Mucosa of gallbladder (tissue), 1 donor: ENCODE results near the gene SLC27A3. TPM values are rescaled to one million over a fixed set of nuclear protein-coding genes. Genes with fewer than 3 reads are reported as not detected.

Experiments
- DNase-seq: peaks from one replicate; pipeline ENCODE4 v3.0.0-alpha.2; 2020; ENCODE audit warnings: low spot score
- total RNA-seq: library from RNA; stranded (reverse); gene quantifications from one replicate; pipeline ENCODE4 v1.2.1, GENCODE V29; 2021
- donor health status: DM: no; HTN: no; CAD: no.

SLC27A3 gene, protein sequence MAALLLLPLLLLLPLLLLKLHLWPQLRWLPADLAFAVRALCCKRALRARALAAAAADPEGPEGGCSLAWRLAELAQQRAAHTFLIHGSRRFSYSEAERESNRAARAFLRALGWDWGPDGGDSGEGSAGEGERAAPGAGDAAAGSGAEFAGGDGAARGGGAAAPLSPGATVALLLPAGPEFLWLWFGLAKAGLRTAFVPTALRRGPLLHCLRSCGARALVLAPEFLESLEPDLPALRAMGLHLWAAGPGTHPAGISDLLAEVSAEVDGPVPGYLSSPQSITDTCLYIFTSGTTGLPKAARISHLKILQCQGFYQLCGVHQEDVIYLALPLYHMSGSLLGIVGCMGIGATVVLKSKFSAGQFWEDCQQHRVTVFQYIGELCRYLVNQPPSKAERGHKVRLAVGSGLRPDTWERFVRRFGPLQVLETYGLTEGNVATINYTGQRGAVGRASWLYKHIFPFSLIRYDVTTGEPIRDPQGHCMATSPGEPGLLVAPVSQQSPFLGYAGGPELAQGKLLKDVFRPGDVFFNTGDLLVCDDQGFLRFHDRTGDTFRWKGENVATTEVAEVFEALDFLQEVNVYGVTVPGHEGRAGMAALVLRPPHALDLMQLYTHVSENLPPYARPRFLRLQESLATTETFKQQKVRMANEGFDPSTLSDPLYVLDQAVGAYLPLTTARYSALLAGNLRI
- 22.1 TPM for total RNA-seq

DNA sequence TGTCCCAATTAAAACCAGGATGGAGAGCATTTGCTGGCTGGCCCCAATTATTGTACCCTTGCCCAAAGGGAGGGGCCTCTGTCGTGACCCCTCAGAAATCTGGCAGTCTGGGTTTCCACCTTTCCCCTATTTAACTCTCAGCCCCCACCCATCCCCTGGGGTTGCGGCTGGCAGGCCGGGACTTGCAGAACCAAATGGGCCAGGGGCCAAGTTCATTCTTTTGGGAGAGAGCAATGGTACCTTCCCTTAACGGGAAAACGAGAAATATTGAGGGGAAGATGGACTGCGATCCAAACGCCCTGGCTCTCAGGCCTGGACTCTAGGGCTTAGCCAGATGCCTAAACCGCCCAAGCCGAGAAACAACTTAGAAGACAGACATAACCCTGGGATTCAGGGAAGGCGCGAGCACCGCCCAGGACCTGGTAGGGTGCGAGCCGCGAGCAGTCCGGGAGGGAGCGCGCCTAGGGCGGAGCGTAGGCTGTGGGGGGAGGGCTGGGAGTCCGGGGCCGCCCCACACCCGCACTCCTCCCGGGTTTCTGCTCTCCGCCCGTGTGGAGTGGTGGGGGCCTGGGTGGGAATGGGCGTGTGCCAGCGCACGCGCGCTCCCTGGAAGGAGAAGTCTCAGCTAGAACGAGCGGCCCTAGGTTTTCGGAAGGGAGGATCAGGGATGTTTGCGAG, at the start of gene SLC27A3:
Gene SLC27A3, plus strand, starts transcription at position 628 of the 678 bp plus-strand sequence. CDS start 91 bp downstream, outside the sequence.
- DNase-seq = peak; percentile 66

DNA sequence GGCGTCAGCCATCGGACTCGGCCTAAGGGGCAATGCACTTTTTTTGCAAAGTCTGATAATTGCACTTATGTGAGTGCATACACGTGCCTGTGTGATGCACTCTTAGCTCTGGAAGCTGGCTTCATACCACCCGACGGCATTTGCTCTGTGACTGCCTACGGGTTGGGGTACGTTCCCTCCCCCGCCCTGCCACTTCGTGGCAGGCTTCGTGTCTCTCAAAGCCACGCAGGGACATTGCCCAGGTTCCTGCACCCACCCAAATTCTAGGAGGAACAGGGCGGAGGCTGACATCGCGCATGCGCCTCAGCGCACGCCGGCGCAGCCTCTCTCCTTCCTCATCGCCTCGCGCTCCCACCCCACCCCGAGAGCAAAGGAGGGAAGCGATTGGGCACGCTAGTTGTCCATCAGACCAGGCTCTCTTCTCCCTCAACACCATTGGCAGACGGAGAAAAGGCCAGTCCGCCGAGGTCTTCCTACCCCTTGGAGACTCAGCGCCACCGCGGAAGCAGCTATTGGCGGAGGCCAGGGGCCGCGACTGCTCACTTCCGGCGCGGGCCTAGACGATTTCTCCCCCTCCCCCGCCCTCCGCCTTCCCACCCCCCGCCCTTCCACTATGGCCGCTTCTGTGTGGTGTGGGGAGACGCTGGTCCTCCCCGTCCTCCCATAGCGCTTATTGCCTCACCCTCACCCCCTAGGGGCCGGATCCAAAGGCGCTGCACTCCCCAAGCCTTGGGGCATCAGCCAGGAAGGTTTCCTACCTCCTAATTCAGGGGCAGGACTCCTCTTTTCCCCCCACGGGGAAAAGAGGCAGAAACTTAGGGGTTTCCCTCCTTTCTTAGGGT, 47.5 kb upstream of the SLC27A3 start, which contains the start of gene INTS3:
Gene INTS3, plus strand, starts transcription at position 588 of the 842 bp plus-strand sequence. CDS start 585 bp downstream, outside the sequence.
- peak; percentile 99 for DNase-seq

DNA sequence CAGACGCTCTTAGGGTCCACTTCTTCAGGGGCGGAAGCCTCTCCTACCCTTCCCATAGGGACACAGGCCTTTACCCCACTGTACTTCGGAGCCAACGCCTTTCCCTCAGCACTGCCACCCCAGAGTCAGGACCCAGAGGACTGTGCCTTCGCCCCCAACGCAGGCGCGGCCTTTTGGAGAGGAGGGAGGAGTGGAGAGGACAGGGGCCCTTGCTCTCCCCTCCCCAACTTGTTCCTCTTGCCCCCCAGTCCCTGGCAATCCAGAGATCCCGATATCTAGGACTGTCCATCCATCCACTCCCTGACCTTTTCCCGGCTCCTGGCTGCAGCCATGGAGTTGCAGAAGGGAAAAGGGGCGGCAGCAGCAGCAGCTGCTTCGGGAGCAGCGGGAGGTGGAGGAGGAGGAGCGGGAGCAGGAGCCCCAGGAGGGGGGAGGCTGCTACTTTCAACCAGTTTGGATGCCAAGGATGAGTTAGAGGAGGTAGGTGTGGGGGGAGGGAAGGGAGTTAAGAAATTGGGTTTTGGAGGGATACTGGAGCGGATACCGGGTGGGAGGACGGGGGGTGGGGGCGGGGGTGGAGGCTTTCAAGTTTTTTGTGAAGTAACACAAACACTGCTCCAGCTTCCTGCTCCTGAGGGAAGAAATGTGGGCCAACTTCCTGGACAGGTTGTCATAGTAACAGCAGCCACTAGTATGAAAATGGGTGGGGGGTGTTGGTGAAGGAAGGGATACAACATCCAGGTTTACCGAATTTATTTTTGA, 46.7 kb upstream of the SLC27A3 start:
- no peak for DNase-seq

DNA sequence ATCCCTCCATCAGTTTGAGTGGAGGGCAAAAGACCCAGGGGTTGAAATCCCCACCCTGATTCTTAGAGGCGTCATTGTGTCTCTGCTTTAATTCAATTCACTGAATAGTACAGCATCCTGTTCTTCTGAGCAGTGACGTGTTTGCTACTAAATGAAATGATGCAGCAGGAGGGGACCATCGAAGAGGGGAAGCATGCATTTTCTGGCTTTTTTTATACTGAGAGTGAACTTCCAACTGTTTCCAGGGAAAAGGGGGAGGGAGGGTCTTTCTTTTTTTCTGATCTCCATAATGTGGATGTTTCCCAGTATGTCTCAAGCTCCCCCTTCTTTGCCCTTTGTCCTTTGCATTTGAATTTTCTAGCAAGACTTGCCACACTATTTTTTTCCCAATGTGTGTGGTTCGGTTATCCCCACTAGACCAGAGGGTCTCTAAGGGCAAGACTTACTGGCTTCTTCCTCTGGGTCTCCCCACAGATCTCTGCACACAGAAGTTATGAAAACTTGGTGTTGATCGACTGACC, 44.7 kb upstream of the SLC27A3 start:
- DNase-seq = no peak

DNA sequence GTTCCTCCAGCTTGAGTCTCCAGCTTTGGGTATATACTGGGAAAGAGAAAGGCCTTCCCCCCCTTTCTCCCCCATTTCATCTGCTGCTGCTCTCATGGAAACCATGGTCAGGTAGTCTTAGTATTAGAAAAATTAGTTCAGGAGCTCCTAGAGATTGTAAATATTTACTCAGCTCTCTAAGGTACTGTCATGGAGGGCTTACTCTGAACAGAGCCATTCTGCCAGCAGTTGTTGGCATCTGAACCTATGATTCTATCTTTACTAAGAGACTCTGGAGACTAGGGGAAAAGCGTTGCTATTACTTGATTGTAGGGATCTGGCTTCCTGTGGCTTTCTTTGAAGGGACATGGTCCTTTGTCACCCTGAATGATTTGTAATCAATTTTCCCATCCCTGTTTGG, 41.2 kb upstream of the SLC27A3 start:
- DNase-seq = no peak

DNA sequence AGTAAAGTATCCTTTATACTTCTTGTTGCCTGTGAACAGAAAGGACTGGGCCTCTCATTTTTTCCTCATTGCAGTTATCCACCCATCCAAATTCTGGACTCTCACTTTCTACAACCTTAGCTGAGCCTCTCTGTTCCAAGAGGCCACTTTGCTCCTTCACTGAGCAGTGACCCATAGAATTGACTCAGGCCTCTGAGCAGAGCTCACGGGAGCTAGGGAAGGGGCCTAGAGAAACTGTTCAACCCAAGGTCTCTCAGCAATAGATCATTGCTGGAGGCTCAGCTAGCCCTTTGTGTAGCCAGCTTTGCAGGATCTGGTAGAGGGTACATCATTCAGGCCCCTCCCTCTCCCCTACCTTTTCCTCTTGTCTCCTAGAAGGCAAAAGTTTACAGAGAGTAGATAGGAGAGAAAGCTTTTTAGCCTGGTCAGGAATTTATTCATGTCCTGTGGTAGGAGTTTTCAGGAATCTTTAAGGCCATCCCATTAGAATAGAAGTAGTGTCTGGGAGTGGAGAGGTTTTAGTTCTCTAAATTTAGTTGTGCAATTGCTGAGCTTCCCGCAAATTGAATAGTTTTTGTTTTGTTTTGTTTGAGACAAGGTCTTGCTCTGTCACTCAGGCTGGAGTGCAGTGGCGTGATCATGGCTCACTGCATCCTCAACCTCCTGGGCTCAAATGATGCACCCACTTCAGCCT, 40.7 kb upstream of the SLC27A3 start:
- DNase-seq = no peak

DNA sequence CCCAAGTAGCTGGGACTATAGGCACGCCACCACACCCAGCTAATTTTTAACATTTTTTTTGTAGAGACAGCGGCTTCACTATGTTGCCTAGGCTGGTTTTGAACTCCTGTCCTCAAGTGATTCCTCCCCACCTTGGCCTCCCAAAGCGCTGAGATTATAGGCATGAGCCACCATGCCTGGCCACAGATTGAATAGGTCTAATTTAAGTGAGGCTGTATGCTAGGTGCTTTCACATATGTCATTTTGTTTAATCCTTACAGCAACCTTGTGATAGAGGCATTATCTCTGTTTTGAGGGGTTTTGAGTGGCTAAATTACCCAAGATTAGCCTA, 40.2 kb upstream of the SLC27A3 start:
- DNase-seq = no peak

DNA sequence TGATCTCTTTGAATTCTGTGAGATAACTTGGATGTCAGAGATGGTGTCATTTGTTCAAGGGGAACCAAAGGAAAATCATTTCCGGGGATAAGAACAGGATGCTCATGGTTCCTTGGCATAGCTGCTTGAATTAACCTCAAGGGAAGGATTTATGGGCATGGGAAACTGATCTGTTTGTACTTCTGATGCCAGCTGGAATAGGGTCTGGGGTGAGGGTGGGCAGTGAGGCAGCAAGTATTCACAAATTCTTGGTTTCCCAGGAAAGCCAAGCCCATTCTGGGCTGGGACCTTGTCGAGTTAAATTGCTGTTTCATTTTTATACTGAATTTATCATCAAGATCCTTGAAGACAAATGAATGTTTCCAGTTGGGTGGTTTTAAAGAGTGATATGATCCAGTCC, 33.2 kb upstream of the SLC27A3 start:
- DNase-seq = no peak

DNA sequence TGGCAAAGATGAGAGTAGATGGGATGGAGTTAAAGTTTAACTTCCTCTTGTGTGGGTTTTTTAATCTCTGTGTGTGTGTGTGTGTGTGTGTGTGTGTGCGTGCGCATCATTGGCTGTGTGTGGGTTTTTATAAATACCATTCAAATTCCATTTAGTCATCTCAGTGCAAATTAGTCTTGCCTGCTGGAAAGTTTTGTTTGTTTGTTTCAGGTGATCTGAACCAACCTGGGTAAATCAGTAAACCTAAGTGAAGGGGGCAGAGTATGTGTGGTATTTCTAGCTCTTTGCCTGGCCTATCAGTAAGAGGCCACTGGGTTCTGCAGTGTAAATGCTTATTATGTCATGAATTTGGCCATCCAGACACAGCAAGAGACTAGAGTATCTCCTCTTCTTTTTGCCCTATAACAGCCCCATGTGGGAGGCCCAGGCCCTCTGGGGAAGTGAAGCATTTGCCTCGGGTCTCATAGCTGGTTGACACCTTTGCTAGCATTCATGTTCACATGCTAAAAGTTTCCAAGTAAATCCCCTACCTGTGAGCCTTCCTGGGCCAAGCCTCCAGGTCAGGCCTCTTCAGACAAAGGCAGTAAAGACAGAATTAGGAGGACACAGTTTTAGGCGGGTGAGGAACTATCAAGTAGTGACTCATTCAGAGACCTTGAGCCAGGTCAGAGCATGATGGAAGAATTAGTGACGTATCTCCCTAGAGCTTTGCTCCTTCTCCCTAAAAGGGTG, 32.6 kb upstream of the SLC27A3 start:
- DNase-seq = peak; percentile 53

DNA sequence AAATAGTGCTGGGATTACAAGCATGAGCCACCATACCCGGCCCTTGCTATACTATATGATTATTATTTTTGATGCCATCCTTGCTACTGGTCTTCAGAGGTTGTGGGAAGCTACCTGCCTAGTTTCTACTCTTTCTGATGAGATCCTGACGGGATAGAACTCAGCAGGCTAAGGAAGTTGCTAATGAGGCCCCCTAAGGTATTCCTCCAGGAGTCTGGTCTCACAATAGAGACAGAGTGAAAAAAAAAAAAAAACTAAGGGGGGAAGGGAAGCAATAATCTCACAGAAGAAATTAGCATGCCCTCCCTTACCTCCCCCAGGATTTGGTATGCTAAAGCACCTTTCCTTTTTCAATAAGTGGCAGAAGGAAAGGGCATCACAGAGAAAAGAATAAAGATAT, 29.8 kb upstream of the SLC27A3 start:
- no peak for DNase-seq

DNA sequence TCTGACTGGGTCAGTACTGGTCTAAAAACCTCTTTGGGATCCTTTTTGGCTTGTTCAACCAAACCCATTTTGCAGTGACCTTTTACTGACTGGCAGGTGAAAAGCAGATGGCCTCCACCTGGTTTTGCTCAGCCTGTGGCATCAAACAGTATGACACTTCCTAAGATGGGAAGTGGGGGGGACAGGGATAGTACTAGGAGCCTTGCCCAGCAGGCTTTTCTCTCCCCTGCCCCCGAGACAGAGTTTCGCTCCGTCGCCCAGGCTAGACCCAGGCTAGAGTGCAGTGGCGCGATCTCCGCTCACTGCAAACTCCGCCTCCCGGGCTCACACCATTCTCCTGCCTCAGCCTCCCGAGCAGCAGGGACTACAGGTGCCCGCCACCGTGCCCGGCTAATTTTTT, 29.0 kb upstream of the SLC27A3 start:
- no peak for DNase-seq

DNA sequence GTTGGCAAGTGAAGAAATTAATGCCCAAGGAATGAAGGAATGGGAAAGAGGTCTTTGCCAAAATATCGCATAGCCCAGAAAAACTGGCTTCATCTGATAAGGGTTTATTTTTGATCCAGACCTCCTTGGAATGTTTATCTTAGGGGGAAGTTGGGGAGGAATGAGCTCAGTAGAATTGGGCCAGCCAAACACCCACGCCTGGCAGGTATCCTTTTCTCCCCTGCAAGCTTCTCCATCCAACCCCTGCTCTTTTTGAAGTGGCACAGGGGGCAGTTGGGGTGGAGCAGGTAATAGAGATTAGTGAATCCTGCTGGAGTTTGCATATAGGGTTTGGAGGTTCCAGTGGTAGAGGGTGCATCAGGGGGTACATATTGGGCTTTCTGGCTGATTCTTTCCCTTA, 26.3 kb upstream of the SLC27A3 start:
- DNase-seq = no peak

DNA sequence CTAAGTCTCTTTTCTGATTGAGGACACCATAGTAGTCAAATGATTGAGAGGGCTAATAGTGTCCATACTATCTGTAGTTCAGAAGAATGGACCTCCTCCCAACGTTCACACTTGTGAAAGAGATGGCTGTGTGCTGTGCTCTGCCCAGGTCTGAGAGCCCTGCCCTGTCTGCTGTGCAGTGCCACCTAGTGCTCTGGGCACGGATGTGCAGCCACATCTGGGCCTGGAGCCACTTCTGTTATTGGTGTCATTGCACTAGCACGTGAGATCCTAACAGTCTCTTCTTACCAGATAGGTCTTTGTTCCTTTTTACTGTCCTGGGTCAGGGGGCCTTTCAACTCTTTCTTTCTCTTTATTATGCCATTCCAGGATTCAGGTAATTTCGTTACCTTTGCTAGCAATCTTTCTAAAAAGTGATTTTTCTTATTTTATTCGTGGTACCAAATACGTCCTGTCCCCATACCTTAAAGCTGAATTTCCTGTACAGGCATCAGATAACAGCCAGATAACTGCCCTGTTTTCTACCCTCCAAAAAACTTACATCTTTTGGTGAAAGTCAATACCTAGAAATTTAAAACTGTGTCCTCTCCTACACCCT, 25.7 kb upstream of the SLC27A3 start:
- peak; percentile 86 for DNase-seq

DNA sequence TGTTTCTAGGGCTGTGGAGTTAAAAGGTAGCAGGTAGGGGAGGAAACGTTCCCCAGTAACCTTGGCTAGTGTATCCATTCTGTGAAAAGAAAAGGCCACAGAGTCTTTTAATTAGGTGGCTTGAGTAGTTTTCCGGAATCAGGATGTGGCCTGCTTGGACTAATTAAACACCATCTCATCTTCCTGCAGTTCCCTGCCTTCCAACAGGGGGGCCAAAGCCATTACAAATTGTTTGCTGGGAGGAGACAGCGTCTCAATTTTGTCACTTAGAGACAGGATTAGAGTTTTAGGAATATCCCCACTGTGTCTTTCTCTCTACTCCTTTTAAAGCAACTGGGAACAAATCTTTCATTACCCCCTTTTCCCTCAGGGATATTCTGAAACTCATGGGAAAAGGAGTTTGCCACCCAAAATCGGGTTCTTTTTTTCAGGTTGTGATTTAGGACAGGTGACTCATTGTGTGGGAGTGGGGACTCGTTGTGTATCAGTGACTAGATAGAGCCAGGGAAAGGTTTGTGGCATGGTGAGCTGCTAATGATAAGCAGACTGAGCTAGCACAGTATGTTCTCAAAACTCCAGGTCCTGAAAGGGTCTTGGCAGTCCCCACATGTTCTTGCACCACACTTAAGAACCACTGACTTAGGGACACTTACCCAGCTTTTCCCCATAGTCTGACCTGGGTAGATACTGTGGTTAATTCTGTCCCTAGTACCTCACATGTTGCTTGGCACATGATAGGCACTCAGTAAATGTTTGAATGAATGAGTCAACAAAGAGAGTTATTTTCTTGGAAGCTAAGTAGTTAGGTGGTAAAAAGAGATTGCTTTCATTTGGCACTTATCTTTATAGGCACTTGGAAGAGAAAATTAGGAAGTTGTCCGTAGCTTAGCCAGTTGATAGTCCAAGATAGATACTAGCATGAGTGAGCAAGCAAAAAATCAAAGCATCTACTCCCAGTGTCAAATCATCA, 24.9 kb upstream of the SLC27A3 start:
- no peak for DNase-seq

DNA sequence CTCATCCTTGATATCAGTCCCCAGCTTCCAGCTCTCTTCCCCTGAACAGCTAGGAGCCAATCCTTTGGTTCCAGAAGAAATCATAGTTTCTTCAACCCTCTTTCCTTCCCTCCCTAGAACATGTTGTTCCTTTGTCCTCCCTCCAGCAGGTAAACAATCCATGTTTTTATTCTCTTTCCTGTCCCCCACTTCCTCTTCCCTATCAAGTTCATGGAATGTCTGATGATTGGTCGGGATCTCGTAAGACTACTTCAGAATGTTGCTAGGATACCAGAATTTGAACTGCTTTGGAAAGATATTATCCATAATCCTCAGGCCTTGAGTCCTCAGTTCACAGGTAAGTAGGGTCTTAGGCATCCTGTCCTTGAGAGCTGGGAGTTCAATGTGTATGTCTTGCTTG, 23.1 kb upstream of the SLC27A3 start:
- DNase-seq = no peak

DNA sequence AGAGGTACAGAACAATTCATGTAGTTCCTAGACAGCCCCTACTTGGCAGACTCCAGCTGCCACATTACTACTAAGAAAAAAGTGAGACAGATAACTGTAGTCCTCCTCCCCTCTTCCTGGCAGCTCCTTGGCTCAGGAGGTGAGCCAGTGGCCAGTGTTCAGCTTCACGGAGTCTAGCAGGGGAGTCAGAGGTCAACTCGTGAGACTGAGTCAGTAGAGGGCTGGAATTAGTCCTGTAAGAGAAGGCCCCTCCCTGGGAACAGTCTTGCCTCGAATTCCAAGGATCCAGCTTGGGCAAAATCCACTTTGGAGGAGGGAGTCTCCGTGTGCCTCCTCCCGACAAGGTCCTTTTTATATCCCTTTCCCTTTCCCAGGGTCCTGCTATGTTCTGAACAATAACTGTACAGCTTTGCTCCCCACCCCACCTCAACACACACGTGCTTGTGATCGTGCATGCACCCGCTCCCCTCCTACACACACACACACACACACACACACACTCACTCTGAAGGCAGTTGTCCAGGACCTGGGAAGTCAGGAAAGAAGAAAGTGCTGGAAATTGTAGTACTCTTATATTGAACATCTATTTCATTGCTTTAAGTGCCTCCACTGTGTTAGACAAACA, 22.5 kb upstream of the SLC27A3 start:
- DNase-seq = peak; percentile 47

DNA sequence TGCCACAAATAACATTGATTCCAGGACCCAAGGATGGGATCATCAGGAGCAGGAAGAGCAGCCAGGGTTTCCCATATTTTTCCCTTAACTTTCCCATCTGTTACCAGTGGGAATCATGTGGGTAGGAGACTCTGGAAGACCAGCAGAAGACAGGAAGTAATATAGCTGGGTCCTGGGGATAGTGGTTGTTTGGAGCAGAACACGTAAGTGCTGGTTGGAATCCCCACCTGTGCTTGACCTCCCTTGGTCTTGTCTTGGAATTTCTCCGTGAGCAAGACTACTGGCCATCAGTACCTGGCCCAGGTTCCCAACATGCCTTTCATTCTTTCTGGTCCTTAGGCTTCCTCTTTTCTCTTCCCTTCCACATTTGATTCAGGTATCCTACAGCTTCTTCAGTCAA, 20.9 kb upstream of the SLC27A3 start:
- DNase-seq = no peak
